HG02852 (cell line): ENCODE data around the gene MINK1.

Experiments used
- ATAC-seq: cut with Tn5 transposase; IDR thresholded peaks from one replicate; pipeline ENCODE4 v1.9.1; 2021; ENCODE audit warnings: mild to moderate bottlenecking, moderate library complexity; ENCODE audit not compliant: unreplicated experiment

Gene MINK1

DNA sequence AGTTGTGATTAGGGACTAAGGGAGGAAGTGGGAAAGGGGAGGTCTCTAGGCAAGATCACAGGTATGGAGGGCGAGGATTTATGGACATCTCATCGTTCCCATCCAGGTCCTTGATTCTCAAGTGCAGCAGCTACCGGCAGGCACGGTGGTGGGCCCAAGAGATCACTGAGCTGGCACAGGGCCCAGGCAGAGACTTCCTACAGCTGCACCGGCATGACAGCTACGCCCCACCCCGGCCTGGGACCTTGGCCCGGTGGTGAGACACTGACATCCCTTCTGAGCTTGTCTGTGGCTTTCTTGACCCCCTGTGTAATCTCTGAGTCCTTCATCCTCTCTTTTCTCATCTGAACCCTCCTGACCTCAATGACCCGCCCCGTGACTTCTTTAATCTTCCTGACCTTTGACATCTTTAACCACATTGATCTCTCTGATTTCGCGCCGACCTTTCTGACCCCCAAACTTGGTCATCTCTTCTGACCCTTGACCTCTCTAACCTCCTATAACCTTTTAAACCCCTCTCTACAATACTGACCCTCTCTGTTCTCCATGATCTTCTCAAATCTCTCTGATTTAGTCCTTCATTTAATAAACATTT lies 22.3 kb upstream of the MINK1 start:
- no peak for ATAC-seq

DNA sequence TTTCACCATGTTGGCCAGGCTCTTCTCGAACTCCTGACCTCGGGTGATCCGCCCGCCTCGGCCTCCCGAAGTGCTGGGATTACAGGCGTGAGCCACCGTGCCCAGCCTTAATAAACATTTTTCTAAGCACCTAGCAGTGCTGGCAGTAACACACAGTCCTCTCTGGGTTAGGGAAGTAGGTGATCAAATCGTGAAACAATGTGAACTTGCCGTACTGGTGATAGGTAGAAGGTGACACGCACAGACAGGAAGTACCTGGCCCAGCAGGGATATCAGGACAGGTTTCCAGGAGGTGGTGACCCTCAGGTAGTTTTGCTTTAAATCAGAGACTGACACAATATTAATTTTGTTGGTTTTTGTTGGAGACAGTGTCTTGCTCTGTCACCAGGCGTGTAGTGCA lies 21.7 kb upstream of the MINK1 start:
- ATAC-seq: no peak

DNA sequence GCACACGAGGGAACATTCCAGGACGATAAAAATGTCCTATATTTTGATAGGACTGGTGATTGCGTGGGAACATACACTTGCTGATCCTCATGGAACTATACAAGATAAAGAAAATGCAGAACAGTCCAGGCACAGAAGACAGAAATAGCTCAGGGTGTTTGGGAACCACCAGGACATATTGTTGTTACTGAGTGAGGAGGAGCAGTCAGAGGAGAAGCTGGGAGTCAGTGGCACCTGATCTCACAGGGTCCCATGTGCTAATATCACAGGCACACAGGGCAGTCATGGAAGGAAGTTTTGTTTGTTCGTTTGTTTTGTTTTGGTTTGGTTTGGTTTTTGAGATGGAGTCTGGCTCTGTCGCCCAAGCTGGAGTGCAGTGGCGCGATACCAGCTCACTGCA lies 20.4 kb upstream of the MINK1 start:
- ATAC-seq: no peak

DNA sequence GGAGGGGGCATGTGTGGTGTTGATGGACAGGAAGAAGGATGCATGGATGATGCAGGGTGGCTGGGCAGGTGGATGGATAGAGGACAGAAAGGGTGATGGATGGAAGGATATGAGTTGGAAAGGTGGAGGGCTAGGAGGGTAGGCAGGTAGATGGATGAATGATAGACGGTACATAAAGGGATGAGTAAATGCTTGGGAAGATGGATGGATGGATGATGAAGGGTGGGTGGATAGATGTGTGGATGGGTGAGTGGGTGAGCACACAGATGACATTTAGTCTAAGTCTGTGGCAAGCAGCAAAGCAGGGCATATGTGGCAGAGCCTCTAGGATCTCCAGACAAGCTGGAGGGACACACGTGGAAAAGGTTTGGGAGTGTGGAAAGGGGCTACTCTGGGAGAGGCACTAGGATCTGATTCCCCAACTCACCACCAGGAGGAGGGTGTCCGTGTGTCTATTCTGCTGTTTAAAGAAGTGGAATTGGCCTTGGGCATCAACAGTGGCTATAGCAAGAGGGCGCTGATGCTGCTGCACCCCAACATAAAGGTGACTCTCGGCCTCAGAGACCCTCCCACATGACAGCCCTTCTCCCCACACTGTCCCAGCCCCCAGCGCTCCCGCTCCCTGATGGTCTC lies 18.0 kb upstream of the MINK1 start:
- ATAC-seq: no peak

DNA sequence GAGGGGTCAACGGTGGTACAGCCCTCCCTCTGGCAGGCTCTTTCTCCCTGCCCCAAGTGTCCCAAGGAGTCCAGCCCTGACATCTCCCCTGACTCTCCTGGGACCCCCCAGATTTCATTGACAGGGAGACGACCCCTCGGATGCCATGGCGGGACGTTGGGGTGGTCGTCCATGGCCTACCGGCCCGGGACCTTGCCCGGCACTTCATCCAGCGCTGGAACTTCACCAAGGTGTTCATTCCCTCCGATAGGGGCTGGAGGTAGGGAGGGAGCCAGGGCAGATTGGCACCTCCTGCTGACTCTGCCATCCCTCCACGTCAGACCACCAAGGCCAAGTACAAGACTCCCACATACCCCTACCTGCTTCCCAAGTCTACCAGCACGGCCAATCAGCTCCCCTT lies 16.3 kb upstream of the MINK1 start:
- ATAC-seq: no peak

DNA sequence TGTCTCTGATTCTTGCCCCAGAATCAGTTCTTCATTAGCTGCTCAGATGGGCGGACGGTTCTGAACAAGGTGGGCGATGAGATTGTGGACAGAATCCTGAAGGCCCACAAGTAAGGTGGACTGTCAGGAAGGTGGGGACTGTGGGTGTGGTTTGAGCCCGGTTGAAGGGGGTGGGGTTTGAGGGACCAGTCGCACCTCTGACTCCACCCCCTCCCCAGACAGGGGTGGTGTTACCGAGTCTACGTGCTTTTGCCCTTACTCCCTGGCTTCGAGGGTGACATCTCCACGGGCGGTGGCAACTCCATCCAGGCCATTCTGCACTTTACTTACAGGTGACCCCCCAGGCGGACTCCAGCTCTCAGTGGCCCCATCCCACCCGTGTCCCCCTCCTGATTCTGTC lies 14.9 kb upstream of the MINK1 start:
- ATAC-seq: no peak

DNA sequence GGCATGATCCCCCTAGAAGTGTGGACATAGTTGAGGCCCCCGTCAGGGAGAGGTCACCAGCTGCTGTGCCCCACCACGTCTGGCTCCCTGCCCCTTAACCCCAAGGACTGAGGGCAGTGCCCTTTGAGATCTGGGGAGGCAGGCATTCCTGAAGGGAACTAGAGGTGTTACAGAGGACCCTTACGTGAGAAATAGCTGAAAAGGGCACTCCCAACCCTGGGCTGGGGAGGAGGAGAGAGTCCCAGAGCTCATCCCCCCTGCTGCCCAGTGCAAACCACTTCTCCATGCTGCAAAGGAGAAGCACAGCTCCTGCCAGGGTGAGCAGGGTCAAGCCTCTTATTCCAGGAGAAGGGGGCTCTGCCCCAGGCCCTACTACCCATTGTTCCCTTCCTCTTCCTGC lies 10.3 kb upstream of the MINK1 start:
- no peak for ATAC-seq

DNA sequence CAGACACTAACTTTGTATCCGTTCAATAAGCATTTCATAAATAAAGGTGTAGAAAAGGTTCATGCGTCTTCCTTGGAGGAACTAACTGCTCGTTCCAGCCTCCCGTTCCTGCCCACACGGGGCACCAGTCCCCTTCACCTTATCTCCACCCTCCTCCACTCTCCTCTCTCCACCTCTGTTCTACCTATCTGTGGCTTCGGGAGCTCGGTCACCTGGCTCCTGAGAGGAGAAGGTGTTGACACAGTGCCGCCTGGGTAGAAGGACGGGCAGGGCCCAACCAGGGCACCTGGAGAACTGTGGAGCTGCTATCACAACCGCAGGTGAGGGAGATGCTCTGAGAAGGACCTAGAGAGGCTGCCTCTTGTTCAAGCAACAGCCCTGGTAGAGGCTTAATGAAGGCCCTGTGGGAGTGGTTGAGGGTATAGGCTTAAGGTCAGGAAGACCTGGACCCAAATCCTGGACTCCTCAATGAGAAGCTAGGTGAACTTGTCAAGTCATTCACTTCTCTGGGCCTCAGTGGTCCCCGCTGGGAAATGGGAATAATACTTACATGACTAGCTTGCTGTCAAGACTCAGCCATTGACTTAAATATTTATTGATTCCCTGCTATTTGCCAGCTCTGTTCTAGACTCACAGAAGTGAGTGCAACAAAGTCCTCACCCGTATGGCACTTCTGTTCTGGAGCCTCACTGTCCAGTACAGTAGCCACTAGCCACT lies 9.6 kb upstream of the MINK1 start:
- ATAC-seq: no peak

DNA sequence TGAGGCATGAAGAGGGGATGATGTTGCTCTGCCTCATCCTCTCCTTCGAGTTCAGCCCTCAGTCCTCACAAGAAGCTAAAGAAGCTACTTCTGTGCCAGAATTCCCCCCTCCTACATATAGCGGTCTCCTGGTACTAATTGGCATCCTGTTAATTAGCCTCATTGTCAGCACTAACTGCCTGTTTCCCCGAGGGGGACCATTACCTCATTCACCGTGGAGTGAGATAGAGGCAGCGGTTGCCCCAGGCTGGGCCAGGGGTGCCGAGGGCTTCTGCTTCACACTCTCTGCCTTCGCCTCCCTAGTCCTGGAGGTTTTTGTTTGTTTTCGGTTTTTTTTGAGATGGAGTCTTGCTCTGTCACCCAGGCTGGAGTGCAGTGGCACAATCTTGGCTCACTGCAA lies 5.7 kb upstream of the MINK1 start:
- ATAC-seq: no peak

DNA sequence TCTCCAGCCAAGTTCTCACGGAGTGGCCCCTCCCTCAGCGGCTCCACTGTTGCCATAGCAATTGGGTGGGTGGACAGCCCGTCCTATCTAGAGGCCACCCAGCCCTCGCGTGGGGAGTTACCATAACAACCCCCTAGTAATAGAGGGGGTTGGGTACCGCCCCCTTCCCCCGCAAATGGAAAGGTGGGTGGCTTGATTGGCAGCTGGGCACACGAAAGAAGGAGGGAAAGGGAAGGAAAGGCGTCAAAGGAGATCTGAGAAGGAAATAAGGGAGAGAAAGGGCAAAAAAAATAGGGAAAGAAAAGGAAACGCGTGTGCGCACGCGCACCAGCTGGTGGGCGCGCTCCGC lies 337 bp upstream of the MINK1 start:
- peak; percentile 4 for ATAC-seq

DNA sequence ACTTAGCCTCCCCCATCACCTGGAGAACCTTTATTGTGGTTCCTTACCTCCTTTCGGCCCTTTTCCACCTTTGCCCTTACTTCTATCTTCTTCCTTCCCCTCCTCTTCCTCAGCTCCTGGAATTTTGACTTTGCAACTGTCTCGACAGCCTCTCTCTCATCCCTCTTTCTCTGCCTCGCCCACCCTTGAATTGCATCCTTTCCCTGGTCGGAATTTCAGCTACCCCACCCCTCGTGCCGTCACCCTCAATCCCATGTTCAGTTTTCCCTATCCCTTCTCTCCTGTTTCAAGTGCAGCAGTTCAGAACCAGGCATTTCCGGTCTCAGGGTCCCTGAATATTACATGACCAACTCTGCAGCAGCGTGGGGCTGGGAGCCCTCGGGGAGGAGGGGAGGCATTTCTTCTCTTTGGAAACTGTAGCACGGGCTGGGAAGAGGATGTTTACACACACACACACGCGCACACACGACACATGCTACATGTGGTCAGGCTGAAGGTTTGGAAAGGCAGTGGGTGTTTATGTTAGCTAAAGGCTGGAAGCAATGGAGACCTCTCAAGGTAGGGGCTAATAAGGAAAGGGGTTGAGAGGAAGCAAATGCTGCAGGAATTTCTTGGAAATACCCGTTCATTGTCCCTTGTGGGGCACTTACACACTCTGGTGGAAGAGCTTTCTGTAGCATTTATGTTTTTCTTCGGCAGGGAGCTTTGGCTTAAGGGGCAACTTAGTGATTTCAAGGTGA lies 971 bp downstream of the MINK1 start:
- no peak for ATAC-seq

DNA sequence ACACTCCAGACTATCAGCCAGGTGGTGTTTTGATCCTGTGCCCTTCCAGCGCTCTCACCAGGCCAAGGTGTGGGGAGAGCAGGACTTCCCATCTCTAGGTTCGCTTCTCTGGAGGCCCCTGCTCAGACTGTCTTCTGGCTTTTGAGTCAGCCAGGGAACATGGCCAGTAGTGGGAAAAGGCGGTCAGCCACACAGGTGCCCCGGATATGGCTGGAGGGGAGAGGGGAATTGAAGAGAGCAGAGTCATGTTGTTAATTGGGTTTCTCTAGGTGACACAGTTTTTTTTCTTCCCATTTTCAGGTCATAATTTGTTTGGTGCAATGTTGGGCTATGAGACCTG lies 1.5 kb downstream of the MINK1 start:
- ATAC-seq: no peak

DNA sequence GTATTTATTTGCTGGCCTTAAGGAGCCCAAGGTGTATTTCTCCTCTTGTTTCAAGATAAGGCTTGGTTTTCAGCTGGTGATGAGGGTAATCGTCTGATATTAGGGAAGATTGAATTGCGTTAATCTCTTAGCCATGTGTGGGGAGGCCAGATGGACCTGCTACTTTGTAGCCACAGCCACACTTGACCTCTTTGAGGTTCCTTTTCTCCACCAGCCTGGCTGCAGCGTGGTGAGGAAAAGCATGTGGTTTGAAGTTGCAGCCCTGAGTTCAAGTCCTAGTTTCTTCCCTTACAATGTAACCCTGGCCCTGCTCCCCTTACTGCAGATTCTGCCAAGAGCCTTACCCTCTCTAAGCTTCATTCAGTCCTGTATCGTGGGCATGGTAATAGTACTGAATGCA lies 3.1 kb downstream of the MINK1 start:
- ATAC-seq: no peak

DNA sequence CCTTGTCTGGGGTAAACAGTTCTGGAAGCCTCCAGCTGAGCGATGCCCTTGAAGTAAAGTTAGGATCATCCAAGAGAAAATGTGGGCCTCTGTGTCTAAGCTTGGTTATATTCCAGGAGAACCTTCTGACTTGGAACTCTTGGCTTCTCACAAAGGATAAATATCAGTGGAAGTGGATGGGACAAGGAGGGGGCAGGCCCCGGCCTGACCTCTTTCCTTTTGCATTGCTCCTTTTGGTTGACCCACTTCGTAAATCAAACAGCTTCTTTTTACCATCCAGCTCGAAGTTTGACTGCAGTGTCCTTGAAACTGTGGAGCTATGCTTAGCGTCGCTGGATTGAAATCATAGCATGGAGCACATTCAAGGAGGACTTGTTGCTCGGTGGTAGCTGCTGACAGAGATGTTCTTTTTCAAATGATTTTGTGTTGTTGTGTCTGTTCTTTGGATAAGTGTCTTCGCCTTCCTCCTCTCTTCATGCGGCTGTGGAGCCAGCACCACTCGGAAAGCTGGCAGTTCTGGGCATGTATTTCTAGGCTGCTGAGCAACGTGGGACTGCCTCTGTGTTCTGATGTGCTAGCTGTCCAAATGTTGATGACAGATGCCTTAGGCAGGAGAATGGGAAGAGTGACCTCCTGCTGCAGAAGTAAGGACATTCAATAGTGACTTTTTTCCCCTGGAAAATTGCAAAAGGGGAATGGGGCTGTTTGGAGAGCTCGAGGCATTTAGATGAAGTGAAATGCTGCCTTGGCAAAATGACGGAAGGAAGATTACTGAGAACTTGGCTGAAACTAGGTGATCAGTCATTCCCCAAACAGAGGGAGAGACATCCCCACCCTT lies 4.5 kb downstream of the MINK1 start:
- ATAC-seq: no peak

DNA sequence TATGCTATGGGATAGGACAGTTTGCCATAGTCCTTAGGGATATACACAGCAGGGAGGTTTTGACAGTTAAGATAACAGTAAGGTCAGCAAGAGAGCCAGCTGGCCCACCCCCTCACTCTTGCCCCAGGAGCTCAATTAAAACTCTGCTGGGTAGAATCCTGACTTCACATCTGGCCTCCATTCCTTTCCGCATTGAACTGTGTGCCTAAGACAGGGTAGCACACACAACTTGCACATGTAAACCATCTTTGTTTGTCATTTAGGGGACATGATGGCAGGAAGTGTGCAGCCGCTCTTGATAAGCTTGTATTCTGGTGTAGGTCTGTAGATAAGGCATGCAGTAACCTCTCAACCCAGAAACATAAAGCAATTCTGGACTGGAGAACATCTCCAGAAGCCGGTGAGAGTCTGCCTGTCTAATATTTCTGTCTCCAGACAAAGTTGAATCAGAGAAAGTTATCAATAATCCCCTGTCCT lies 5.2 kb downstream of the MINK1 start:
- no peak for ATAC-seq

DNA sequence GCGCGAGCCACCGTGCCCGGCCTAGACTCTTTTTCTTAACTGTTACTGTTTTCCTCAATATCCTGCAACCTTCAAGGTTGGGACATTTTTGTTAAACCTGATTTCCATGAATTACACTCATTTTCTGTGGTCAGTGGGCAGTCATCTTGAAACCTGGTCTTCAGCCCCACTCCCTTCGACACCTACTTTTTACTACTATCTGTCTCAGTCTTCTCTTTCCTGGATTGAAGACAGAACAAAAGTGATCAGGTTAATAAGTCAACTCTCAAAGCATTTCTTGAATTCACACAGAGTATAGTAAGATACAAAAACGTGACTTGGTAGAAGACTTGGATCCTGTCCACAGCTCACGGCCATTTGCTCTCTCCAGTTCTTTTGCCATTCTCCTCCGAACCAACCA lies 6.1 kb downstream of the MINK1 start:
- ATAC-seq: no peak

DNA sequence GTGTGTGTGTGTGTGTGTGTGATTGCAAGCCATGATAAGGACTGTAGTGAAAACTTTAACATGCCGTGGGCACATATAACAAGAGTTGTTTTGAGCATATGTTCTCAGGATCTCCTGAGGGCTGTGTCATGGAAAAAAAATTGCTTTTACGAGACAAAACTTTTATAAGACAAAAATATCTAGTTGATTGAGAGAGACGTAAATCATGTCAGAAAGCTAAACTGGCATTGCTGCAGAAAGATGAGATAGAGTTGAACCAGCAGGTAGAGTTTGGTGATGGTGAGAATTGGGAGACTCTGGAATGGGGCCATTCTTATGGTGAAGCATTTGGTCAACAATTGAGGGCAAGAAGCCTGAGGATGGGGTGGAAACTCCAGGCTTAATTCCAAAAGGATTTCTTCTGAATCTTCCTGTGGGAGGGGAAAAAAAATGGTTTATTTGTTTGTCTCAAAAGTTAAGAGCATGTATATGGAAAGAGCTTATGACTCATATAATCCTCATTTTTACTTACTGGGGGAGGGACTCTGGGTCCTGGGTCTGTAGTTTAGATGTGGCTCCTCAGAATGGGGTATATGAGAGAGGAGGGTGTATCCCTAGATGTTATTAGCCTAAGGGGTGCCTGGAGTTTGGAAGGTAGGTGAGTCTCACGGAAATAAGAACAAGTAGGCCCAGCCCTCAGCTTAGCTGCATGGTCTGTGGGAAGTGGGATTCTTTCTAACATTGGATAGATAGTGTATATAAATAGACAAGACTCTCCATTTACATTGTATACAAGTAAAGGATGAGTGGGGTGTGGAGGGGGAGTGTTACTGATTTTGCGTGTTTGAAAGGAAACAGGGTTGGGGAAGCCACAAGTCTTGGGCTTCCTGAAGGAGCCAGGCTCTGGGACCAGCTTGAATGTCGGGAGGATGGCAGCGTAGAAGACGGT lies 7.1 kb downstream of the MINK1 start:
- no peak for ATAC-seq

DNA sequence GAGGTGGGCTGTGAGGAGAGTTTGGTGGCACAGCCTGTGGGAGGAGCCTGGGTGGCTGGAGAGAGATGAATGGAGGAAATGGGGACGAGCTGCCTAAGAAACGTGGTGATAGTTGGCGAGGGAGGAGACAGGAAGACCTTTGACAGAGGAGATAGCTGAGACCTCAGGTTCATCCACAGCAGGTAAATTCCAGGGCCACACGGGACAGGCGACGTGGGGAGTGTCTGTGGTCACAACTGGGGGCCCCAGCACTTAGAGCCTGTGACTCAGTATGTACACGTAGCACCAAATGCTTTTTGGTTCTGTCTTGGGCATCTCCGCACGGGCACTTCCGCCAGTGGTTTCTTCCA lies 7.7 kb downstream of the MINK1 start:
- ATAC-seq: no peak

DNA sequence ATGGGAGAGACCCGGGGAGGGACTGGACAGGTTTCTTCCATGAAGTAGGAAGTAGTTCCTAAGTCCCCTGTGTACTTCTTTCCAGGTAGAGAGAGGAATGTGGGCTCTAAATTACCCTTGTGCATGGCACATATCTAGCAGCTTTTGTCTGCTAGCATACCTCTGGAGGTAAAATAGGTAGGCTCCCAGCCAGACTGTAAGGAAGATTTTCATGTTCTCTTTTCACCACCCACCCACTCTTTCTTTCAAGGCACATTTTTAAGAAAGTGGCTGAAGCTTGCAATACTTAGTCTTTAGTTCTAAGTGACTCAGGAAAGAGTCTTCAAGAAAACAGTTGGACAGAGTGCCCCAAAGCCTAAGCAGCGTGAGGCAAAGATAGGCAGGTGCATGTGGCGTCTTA lies 9.2 kb downstream of the MINK1 start:
- no peak for ATAC-seq

DNA sequence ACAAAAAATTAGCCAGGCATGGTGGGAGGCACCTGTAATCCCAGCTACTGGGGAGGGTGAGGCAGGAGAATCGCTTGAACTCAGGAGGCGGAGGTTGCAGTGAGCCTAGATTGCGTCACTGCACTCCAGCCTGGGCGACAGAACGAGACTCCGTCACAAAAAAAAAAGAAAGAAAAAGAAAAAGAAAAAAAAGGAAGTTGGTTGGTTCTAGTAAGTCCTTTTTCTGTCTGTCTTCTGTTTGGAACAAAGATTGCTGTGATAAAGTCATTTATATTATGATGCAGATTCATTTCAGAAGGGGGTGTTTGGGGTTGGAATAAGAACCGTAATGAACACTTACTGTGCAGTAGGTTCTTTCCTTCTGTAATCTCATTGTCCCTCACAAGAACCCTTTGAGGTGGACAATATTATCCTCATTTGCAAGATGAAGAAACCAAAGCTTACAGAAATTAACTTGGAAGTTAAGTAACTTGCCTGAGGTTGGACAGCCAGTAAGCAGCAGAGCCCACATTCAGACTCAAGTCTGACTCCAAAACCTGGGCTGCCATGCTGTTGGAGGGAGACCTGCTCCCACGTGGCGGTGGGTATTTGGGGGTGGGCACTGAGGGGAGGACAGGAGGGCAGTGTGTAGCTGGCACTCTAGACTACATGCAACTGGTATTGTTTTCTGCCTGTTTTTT lies 10.3 kb downstream of the MINK1 start:
- no peak for ATAC-seq
